ENCODE measurements around the gene SBK2.

Gene SBK2

GRCh38 chr19:55485439-55486011 is 51.4 kb downstream of the SBK2 start:
- DNase-seq = no peak

GRCh38 chr19:55484593-55485438 is 52.1 kb downstream of the SBK2 start, which contains the start of gene NAT14:
Gene NAT14, plus strand, starts transcription at chr19:55485188. Its CDS starts 521 bp downstream, at chr19:55485709.
- peak; percentile 75 for DNase-seq

- DNase-seq = no peak
These were observed 53.0 kb downstream of the SBK2 start for GRCh38 chr19:55483706-55484592.

- no peak for DNase-seq
These were observed 53.8 kb downstream of the SBK2 start for GRCh38 chr19:55482967-55483705.

- DNase-seq = no peak
These were observed 54.6 kb downstream of the SBK2 start for GRCh38 chr19:55482156-55482961.

- no peak for DNase-seq
These were observed 55.2 kb downstream of the SBK2 start for GRCh38 chr19:55481794-55482155.

- no peak for DNase-seq
These were observed 55.7 kb downstream of the SBK2 start for GRCh38 chr19:55481148-55481793.

GRCh38 chr19:55479451-55480230 is 57.3 kb downstream of the SBK2 start:
- DNase-seq = no peak

- DNase-seq = no peak
These were observed 57.9 kb downstream of the SBK2 start for GRCh38 chr19:55479045-55479444.
